Stimulated activated CD4-positive, alpha-beta T cell treated with anti-CD3 and anti-CD28 coated beads, Interleukin-1b, Interleukin-23, amount 100 ng/mL, for 48 hours (primary cell): ENCODE data around the gene DNAJC3.
"Not testable (repeated sequence)": the region's sequence is repeated elsewhere in the genome, so short reads cannot be mapped to it uniquely, and the experiment has no call there.

ENCODE experiments used
- DNase-seq: peaks from one replicate; pipeline ENCODE4 v3.0.0-alpha.2; 2020

Gene DNAJC3

GRCh38 chr13:95676762-95677563, at the start of gene DNAJC3:
Gene DNAJC3 (plus strand): TSS chr13:95677139. CDS start chr13:95677256, 117 bp downstream.
- DNase-seq, result peak; percentile 98

- no peak for DNase-seq
Measured at GRCh38 chr13:95627590-95627989, 49.3 kb upstream of the DNAJC3 start.

DNA sequence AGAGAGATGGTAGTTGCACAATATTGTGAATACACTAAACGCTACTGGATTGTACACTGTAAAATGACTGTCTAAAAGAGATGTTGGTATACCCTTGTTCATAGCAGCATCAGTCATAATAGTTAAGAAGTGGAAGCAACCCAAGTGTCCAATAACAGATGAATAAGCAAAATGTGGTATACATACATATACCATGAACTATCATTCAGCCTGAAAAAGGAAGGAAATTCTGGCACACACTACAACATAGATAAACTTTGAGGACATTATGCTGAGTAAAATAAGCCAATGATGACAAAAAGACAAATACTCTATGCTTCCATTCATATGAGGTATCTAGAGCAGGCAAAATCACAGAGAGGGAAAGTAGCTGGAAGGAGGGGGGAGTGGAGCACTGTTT, 48.5 kb upstream of the DNAJC3 start:
- no peak for DNase-seq

GRCh38 chr13:95629071-95629470, 47.9 kb upstream of the DNAJC3 start:
- no peak for DNase-seq

- no peak for DNase-seq
Measured at GRCh38 chr13:95630593-95630992, 46.3 kb upstream of the DNAJC3 start.

- no peak for DNase-seq
Measured at GRCh38 chr13:95636853-95637252, 40.1 kb upstream of the DNAJC3 start.

GRCh38 chr13:95641291-95642027, 35.5 kb upstream of the DNAJC3 start:
- DNase-seq, result no peak

DNA sequence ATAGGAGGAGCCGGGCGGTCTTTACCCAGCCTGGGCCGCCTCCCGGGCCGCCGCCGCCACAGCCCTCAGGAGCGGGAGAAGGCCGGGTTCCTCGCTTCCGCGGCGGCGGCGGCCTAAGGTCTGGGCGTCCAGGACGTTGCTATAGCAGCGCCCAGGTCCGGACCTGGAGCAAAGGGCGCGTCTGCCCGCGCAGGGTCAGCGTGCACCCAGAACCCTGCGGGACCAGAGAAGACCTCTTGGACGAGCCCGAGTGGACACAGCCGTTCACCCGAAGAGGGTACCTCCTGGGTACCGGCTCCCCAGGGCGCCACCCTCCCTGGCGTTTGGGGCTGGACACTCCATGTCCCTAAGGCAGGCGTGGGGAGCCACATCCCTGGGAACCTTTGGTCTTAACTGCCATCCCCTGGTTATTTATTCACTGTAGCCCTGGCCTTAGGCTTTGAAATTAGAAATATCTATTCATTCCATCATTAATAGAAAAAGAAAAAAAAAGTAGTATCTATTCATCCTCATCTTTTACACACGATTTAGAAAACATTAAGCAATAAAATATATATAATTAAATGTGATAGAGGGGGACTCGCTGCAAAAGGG, 34.8 kb upstream of the DNAJC3 start:
- DNase-seq, result no peak

- no peak for DNase-seq
Measured at GRCh38 chr13:95642999-95643398, 33.9 kb upstream of the DNAJC3 start.

DNA sequence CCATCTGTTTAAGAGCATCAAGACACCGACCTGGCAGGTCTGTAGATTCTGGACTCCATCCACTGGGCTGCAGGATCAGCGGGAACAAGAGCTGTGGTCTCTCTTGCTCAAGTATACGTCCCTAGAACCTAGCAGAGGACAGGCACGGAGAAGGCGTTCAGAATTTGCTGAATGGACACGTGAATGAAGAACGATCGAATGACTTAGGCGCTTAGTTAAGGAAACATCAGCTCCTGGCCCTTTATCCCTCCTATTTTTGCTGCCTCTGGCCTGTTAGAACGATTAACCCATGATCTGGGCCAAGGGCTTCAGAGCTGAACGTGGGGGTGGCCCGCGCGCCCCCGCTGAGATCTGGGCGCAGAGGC, 33.4 kb upstream of the DNAJC3 start:
- DNase-seq, result no peak

DNA sequence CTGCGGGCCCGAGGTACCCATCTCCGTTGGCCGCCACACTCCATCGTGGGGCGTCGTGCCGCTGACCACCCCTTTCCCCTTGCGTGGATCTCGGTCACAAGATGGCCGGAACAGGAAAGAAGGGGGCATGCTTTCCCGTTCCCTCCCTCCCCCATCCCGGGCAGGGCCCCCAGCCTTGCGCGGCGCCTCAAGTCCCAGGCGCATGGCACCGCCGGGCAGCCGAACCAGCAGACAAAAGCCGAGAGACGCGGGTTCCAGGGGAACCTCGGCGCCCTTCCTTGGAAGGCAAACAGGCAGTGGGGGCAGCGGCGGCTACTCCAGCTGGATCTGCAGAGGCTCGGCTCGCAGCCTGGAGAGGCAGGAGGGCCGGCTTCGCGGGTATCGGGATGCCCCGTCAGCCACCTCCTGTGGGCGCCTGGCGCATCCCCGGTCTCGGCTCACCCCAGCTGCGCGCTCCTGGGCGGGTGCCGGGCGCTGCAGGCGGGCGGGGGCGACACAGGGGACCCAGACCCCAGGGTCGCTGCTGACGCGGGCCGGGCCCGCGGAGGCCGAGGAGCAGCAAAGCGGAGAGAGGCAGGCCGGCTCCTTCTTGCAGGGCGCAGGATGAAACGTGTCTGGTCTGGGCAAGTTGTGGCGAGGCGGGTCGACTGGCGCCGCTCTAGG, 32.9 kb upstream of the DNAJC3 start:
- no peak for DNase-seq

DNA sequence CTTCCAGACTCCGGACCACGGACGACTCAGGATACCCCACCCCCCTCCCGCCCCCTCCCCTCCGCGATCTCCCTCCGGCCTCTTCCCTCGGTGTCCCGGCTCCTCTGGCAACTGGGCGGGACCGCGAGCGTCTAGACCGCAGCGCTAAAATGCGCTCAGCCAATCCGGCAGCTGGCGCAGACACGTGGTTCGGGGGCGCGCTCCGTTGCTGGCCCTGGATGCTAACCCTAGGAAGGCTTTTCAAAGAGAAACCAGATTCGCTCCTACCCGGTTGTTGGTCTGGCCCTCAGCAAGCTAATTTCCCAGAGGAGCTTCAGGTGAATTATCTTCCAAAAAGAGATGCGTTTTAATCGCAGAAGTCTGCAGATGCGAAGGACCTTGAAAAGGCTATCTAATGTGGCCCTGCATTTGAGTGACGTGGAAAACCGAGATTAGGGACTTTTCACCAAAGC, 32.3 kb upstream of the DNAJC3 start, which contains the start of gene DZIP1:
Gene DZIP1 (minus strand): TSS at position 106 of the 452 bp plus-strand sequence. CDS start 2,677 bp downstream, outside the sequence.
- DNase-seq, result no peak

DNA sequence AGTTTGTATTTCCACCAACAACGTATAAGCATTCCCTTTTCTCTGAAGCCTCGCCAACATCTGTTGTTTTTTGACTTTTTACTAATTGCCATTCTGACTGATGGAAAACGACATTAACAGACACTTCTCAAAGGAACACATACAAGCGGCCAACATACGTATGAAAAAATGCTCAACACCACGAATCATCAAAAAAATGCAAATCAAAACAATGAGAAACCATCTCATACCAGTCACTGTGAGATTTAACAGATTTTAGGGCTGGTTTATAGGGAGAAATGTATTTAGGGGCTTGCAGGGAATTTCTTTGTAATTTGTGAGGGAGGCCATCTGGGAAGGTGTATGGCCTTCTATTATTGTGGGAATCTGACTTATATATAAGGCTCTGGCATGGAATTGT, 29.6 kb upstream of the DNAJC3 start:
- DNase-seq, result no peak

DNA sequence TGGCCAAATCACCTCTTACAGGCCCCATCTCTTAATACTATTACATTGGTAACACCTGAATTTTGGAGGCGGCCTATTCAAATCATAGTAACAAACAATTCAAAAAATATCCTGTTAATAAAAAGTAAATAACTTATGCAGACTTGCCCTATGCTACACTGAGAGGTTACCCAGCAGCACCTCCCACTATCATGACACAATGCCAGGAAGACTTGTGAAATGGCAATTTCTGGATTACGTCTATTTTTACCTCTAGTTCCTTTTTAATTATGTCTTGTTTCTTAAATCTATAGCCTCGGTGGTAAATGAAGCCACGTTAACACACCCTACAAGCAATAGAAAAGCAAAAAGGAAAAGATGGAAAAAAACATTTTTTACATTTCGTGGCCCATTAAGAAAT, 26.2 kb upstream of the DNAJC3 start:
- no peak for DNase-seq

GRCh38 chr13:95652244-95652764, 24.6 kb upstream of the DNAJC3 start:
- no peak for DNase-seq

GRCh38 chr13:95652821-95653220, 24.1 kb upstream of the DNAJC3 start:
- no peak for DNase-seq

- DNase-seq, result no peak
Measured at GRCh38 chr13:95656386-95657015, 20.4 kb upstream of the DNAJC3 start.

- no peak for DNase-seq
Measured at GRCh38 chr13:95659500-95659899, 17.4 kb upstream of the DNAJC3 start.

GRCh38 chr13:95660981-95661581, 15.9 kb upstream of the DNAJC3 start:
- DNase-seq, result no peak

- DNase-seq, result not testable (repeated sequence)
Measured at GRCh38 chr13:95667235-95667634, 9.7 kb upstream of the DNAJC3 start.

DNA sequence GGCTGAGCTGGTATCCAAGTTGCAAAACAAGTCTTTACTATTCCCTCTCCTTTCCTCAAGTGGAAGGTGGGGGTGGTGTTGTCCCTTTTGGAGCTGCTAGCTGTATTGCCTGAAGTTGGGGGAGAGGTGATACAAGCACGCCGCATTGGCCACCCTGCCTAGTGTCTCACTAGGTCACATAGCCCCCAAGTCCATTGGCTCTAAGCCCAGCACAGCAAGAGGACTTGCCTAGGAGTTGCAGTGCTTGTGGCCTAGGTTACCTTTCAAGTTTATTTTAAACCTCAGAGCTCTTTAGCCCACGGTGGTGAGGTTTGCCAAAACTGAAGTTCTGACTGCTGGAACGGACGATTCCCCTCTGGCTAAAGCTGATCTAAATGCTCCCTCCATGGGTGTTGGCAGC, 5.3 kb upstream of the DNAJC3 start:
- DNase-seq, result no peak
